SKM-1 (cell line): ENCODE results near the gene SYNCRIP.
"Not testable (repeated sequence)": the region's sequence is repeated elsewhere in the genome, so short reads cannot be mapped to it uniquely, and the experiment has no call there.

ENCODE experiments used
- DNase-seq: peaks from one replicate; lab custom pipeline; 2025; ENCODE audit not compliant: unreplicated experiment; lab: John Stamatoyannopoulos, UW

Gene SYNCRIP

GRCh38 chr6:85642774-85643536 is at the start of gene SYNCRIP:
Gene SYNCRIP, minus strand, starts transcription at chr6:85642886. Its CDS starts 1,447 bp downstream, at chr6:85641439.
- peak; percentile 89 for DNase-seq

- no peak for DNase-seq
These were observed 48.8 kb upstream of the SYNCRIP start for GRCh38 chr6:85691478-85691877.

- no peak for DNase-seq
These were observed 47.4 kb upstream of the SYNCRIP start for GRCh38 chr6:85690071-85690470.

GRCh38 chr6:85685713-85686112 is 43.0 kb upstream of the SYNCRIP start:
- no peak for DNase-seq

- no peak for DNase-seq
These were observed 42.1 kb upstream of the SYNCRIP start for GRCh38 chr6:85684809-85685171.

GRCh38 chr6:85684133-85684808 is 41.6 kb upstream of the SYNCRIP start:
- DNase-seq = no peak

- DNase-seq = not testable (repeated sequence)
These were observed 39.2 kb upstream of the SYNCRIP start for GRCh38 chr6:85681899-85682298.

GRCh38 chr6:85680388-85680787 is 37.7 kb upstream of the SYNCRIP start:
- DNase-seq = no peak

- no peak for DNase-seq
These were observed 36.9 kb upstream of the SYNCRIP start for GRCh38 chr6:85679445-85680123.

- DNase-seq = peak; percentile 97
These were observed 36.1 kb upstream of the SYNCRIP start for GRCh38 chr6:85678602-85679444.

- no peak for DNase-seq
These were observed 35.4 kb upstream of the SYNCRIP start for GRCh38 chr6:85678026-85678601.

GRCh38 chr6:85677234-85677956 is 34.7 kb upstream of the SYNCRIP start:
- no peak for DNase-seq

GRCh38 chr6:85676086-85676729 is 33.5 kb upstream of the SYNCRIP start:
- no peak for DNase-seq

GRCh38 chr6:85675030-85675819 is 32.5 kb upstream of the SYNCRIP start:
- DNase-seq = no peak

- no peak for DNase-seq
These were observed 31.9 kb upstream of the SYNCRIP start for GRCh38 chr6:85674604-85675003.

- no peak for DNase-seq
These were observed 30.8 kb upstream of the SYNCRIP start for GRCh38 chr6:85673198-85674139.

GRCh38 chr6:85672623-85673022 is 29.9 kb upstream of the SYNCRIP start:
- no peak for DNase-seq

- no peak for DNase-seq
These were observed 29.4 kb upstream of the SYNCRIP start for GRCh38 chr6:85672050-85672449.
